Spleen (tissue), 7 donors: ENCODE data around the gene PPP2R2B.

Experiments
- POLR2AphosphoS5 ChIP-seq, 3 donors: sonication (generic); formaldehyde crosslinking; IDR thresholded peaks; one replicate each; pipeline ENCODE4 v1.5.1; 2017; ENCODE audit warnings: antibody characterized with exemption in 3 of 3
- TF ChIP-seq, protein P1 (sequence below), 11 experiments: fragments of 200-600 bp in 7 of 11; fragments of 450-650 bp in 4 of 11; sonication (generic) in 4 of 11; IDR thresholded peaks in 8 of 11; conservative IDR thresholded peaks in 3 of 11; 1 replicate in 7 of 11; 2 replicates in 4 of 11; pipeline versions ENCODE4 v1.4.0 to v1.8.0; 2016 to 2021; ENCODE audit warnings: antibody characterized with exemption in 11 of 11, inconsistent platforms in 4 of 11, mild to moderate bottlenecking in 1 of 11
- donor health status: DM: no; HTN: no; CAD: no; lungs with moderate emphysema.
- donor health status: DM: no; HTN: no; CAD: no.
- donor health status: DM: no; HTN: no; CAD: no.

DNA sequence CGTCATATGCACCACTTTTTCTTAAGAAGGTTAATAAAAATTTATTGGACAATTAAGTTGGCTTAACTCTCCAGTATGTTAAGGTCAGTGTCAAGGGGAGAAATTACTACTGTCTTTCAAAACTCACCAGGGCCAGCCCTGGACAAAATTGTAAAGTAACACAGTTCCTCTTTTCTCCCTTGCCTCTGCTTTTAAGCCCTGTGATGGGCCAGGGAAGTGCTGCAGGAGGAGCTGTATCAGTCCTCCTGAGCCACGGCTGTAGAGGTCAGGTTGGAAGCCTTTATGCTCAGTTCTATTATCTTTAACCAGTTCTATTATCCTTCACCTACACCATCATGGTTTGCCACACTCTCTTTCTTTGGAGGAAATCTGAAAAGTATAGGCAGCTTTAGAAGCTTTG, 11.5 kb upstream of the PPP2R2B start:
- TF ChIP-seq, protein P1, sequence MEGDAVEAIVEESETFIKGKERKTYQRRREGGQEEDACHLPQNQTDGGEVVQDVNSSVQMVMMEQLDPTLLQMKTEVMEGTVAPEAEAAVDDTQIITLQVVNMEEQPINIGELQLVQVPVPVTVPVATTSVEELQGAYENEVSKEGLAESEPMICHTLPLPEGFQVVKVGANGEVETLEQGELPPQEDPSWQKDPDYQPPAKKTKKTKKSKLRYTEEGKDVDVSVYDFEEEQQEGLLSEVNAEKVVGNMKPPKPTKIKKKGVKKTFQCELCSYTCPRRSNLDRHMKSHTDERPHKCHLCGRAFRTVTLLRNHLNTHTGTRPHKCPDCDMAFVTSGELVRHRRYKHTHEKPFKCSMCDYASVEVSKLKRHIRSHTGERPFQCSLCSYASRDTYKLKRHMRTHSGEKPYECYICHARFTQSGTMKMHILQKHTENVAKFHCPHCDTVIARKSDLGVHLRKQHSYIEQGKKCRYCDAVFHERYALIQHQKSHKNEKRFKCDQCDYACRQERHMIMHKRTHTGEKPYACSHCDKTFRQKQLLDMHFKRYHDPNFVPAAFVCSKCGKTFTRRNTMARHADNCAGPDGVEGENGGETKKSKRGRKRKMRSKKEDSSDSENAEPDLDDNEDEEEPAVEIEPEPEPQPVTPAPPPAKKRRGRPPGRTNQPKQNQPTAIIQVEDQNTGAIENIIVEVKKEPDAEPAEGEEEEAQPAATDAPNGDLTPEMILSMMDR (IDR thresholded peaks at IDR 0.05 in 8 of 11, conservative IDR thresholded peaks at IDR 0.05 in 3 of 11): no peak
- no peak for TF ChIP-seq POLR2AphosphoS5 (IDR thresholded peaks at IDR 0.05)
